Neural cell (in vitro differentiated cells): ENCODE results near the gene SLC44A1. TPM values are rescaled to one million over a fixed set of nuclear protein-coding genes. Genes with fewer than 3 reads are reported as not detected.

ENCODE experiments used
- H2AFZ ChIP-seq: fragments of 200-600, 300-800 bp; sonication (generic), shearing (Covaris generic); 2 replicates; pipeline ENCODE4 v1.6.0; 2014; ENCODE audit warnings: low read depth, mild to moderate bottlenecking, antibody characterized with exemption, low read length, moderate library complexity
- H3F3A ChIP-seq: fragments of 200-600 bp; shearing (Covaris generic); 2 replicates; pipeline ENCODE4 v1.6.1; 2016; ENCODE audit warnings: mild to moderate bottlenecking, moderate library complexity, mixed read lengths, antibody characterized with exemption, low read length; ENCODE audit not compliant: insufficient read depth, poor library complexity, severe bottlenecking
- H3K27ac ChIP-seq: fragments of 200-600, 300-800 bp; sonication (generic), shearing (Covaris generic); 2 replicates; pipeline ENCODE4 v1.5.1; 2014; ENCODE audit warnings: mild to moderate bottlenecking, low read length, moderate library complexity
- H3K27me3 ChIP-seq: fragments of 300-800, 200-600 bp; sonication (generic), shearing (Covaris generic); 2 replicates; pipeline ENCODE4 v1.6.0; 2014; ENCODE audit warnings: mild to moderate bottlenecking, low read depth, low read length, moderate library complexity; ENCODE audit not compliant: insufficient read depth
- H3K36me3 ChIP-seq: fragments of 300-800, 200-600 bp; sonication (generic), shearing (Covaris generic); 2 replicates; pipeline ENCODE4 v1.5.1; 2014; ENCODE audit warnings: mild to moderate bottlenecking, antibody characterized with exemption, low read length, moderate library complexity; ENCODE audit not compliant: insufficient read depth
- H3K4me2 ChIP-seq: fragments of 300-800, 200-600 bp; sonication (generic), shearing (Covaris generic); 2 replicates; pipeline ENCODE4 v1.6.0; 2014; ENCODE audit warnings: mild to moderate bottlenecking, low read length
- H3K4me3 ChIP-seq: fragments of 300-800, 200-600 bp; sonication (generic), shearing (Covaris generic); 2 replicates; pipeline ENCODE4 v1.5.1; 2014; ENCODE audit warnings: mild to moderate bottlenecking, low read length, moderate library complexity
- H3K79me2 ChIP-seq: fragments of 200-600 bp; shearing (Covaris generic); replicated peaks from 2 replicates; pipeline ENCODE4 v1.6.0; 2014; ENCODE audit warnings: mild to moderate bottlenecking, low read length, moderate library complexity; ENCODE audit not compliant: insufficient read depth
- H3K9ac ChIP-seq: fragments of 300-800, 200-600 bp; sonication (generic), shearing (Covaris generic); 2 replicates; pipeline ENCODE4 v1.6.1; 2016; ENCODE audit warnings: mild to moderate bottlenecking, low read length, mixed read lengths
- H3K9me2 ChIP-seq: fragments of 200-600 bp; shearing (Covaris generic); 2 replicates; pipeline ENCODE4 v1.6.1; 2016; ENCODE audit warnings: mild to moderate bottlenecking, low read length, mixed read lengths; ENCODE audit not compliant: insufficient read depth
- H3K9me3 ChIP-seq: fragments of 200-600, 300-800 bp; sonication (generic), shearing (Covaris generic); 2 replicates; pipeline ENCODE4 v1.6.1; 2016; ENCODE audit warnings: mild to moderate bottlenecking, mixed run types, low read length, moderate library complexity, mixed read lengths
- H4K20me1 ChIP-seq: fragments of 200-600 bp; shearing (Covaris generic); 2 replicates; pipeline ENCODE4 v1.6.1; 2016; ENCODE audit warnings: mild to moderate bottlenecking, mixed run types; ENCODE audit not compliant: insufficient read depth
- CTCF ChIP-seq: fragments of 450-650 bp; IDR thresholded peaks from 2 replicates; pipeline ENCODE4 v1.5.1; 2014; ENCODE audit warnings: antibody characterized with exemption, mild to moderate bottlenecking, moderate library complexity; ENCODE audit not compliant: poor library complexity, severe bottlenecking
- EP300 ChIP-seq: fragments of 450-650 bp; conservative IDR thresholded peaks from 2 replicates; pipeline ENCODE4 v1.6.1; 2014; ENCODE audit warnings: antibody characterized with exemption, mild to moderate bottlenecking, moderate library complexity; ENCODE audit not compliant: poor library complexity, severe bottlenecking
- EZH2 ChIP-seq: fragments of 200-600, 300-800 bp; shearing (Covaris generic), sonication (generic); IDR thresholded peaks from 2 replicates; pipeline ENCODE4 v1.6.1; 2014; ENCODE audit warnings: antibody characterized with exemption, low read length, borderline replicate concordance, mild to moderate bottlenecking; ENCODE audit not compliant: insufficient read depth, poor library complexity, severe bottlenecking
- MXI1 ChIP-seq: fragments of 450-650 bp; conservative IDR thresholded peaks from 2 replicates; pipeline ENCODE4 v1.6.1; 2014; ENCODE audit warnings: antibody characterized with exemption, mild to moderate bottlenecking; ENCODE audit not compliant: poor library complexity, severe bottlenecking
- POLR2AphosphoS5 ChIP-seq: IDR thresholded peaks from 2 replicates; pipeline ENCODE4 v1.6.1; 2012
- RAD21 ChIP-seq: fragments of 450-650 bp; conservative IDR thresholded peaks from 2 replicates; pipeline ENCODE4 v1.6.1; 2014; ENCODE audit warnings: antibody characterized with exemption, mild to moderate bottlenecking, moderate library complexity
- REST ChIP-seq: IDR thresholded peaks from 2 replicates; pipeline ENCODE4 v1.6.1; 2012; ENCODE audit warnings: borderline replicate concordance
- SMC3 ChIP-seq: fragments of 450-650 bp; conservative IDR thresholded peaks from 2 replicates; pipeline ENCODE4 v1.6.1; 2014; ENCODE audit warnings: antibody characterized with exemption, mild to moderate bottlenecking, moderate library complexity; ENCODE audit not compliant: poor library complexity
- TAF1 ChIP-seq: IDR thresholded peaks from 2 replicates; pipeline ENCODE4 v1.6.1; 2012; ENCODE audit warnings: low read depth
- polyA plus RNA-seq: library from polyadenylated mRNA; depleted of rRNA; stranded (reverse); fragments of >200 nt; gene quantifications from 2 replicates; pipeline ENCODE4 v1.2.3, GENCODE V29; 2014

SLC44A1 gene
- polyA plus RNA-seq, 1 donor from 2014 or later, result 3.9 TPM

- Histone ChIP-seq H3K27me3 (no peaks in the 10 kb centered on the region), H3K27ac (no peak overlapping the region), H3K4me3 (no peak overlapping the region)
Measured at GRCh38 chr9:105296445-105296844, 52.0 kb downstream of the SLC44A1 start.

GRCh38 chr9:105296877-105297287, 52.4 kb downstream of the SLC44A1 start:
- no peak overlapping the region for H2AFZ ChIP-seq
- H3K27ac ChIP-seq, result no peak overlapping the region
- TF ChIP-seq POLR2AphosphoS5 (no peak), EZH2 (no peak)
- no peak overlapping the region for H3K4me3 ChIP-seq
- H3K27me3 ChIP-seq, result no peaks in the 10 kb centered on the region
- H3K4me2 ChIP-seq, result no peak overlapping the region
- H3K36me3 ChIP-seq, result no peaks in the 10 kb centered on the region
- H3K9me2 ChIP-seq, result no peaks in the 10 kb centered on the region
- H3K79me2 ChIP-seq, result no peaks in the 10 kb centered on the region
- H3F3A ChIP-seq, result no peaks in the 10 kb centered on the region
- H3K9ac ChIP-seq, result no peak overlapping the region
- H3K9me3 ChIP-seq, result no peaks in the 10 kb centered on the region
- no peaks in the 10 kb centered on the region for H4K20me1 ChIP-seq

More at GRCh38 chr9:105296445-105296844, 52.0 kb downstream of the SLC44A1 start:
- Histone ChIP-seq H2AFZ (no peak overlapping the region), H3K4me2 (no peak overlapping the region), H3K9me2 (no peaks in the 10 kb centered on the region), H3F3A (no peaks in the 10 kb centered on the region), H3K9ac (no peak overlapping the region), H3K9me3 (no peaks in the 10 kb centered on the region), H4K20me1 (no peaks in the 10 kb centered on the region), H3K36me3 (no peaks in the 10 kb centered on the region), H3K79me2 (no peaks in the 10 kb centered on the region)
- TF ChIP-seq POLR2AphosphoS5, result no peak
- TF ChIP-seq EZH2, result no peak
- no peak for TF ChIP-seq EP300
- TF ChIP-seq TAF1, result no peak
- no peak for TF ChIP-seq REST
- TF ChIP-seq SMC3, result no peak
- no peak for TF ChIP-seq RAD21
- TF ChIP-seq MXI1, result no peak
- TF ChIP-seq CTCF, result no peak
